ENCODE measurements around the gene ZNF93.
A peak's percentile ranks its signal among the peaks of the same experiment; 100 is the strongest.
"Not testable (repeated sequence)": the region's sequence is repeated elsewhere in the genome, so short reads cannot be mapped to it uniquely, and the experiment has no call there.

ZNF93 gene

GRCh38 chr19:19892055-19892941 is 8.4 kb upstream of the ZNF93 start:
- H3K4me3 ChIP-seq (ENCODE audit: low read length); H3K36me3 ChIP-seq (ENCODE audit: control insufficient read depth, insufficient read depth, low read length); H3K27me3 ChIP-seq (ENCODE audit: control insufficient read depth, insufficient read depth, low read length); H3K4me1 ChIP-seq (ENCODE audit: control insufficient read depth, insufficient read depth, low read length); H3K9ac ChIP-seq (ENCODE audit: low read length): not testable (repeated sequence)
- H3K9me3 ChIP-seq (ENCODE audit: control insufficient read depth, low read length), result peaks cover 14% of the 10 kb centered on the region

GRCh38 chr19:19900139-19900728 is 512 bp upstream of the ZNF93 start:
- no peaks in the 10 kb centered on the region for H3K9me3 ChIP-seq (ENCODE audit: control insufficient read depth, low read length)
- peak overlapping the region; percentile 85 for H3K9ac ChIP-seq (ENCODE audit: low read length)
- peak overlapping the region; percentile 95 for H3K4me3 ChIP-seq (ENCODE audit: low read length)
- no peaks in the 10 kb centered on the region for H3K36me3 ChIP-seq (ENCODE audit: control insufficient read depth, insufficient read depth, low read length)
- no peaks in the 10 kb centered on the region for H3K27me3 ChIP-seq (ENCODE audit: control insufficient read depth, insufficient read depth, low read length)
- H3K4me1 ChIP-seq (ENCODE audit: control insufficient read depth, insufficient read depth, low read length), result no peaks in the 10 kb centered on the region

DNA sequence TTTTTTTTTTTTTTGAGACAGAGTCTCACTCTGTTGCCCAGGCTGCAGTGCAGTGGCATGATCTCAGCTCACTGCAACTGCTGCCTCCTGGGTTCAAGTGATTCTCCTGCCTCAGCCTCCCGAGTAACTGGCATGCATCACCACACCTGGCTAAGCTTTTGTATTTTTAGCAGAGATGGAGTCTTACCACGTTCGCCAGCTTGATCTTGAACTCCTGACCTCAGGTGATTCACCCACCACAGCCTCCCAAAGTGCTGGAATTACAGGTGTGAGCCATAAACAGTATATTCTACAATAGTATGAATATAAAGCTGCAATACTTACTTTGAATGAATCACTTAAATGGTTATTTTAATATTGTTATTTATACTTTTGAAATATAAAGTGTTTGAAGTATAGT is 6.8 kb downstream of the ZNF93 start:
- not testable (repeated sequence) for H3K4me3 ChIP-seq (ENCODE audit: low read length); H3K9me3 ChIP-seq (ENCODE audit: control insufficient read depth, low read length); H3K36me3 ChIP-seq (ENCODE audit: control insufficient read depth, insufficient read depth, low read length); H3K4me1 ChIP-seq (ENCODE audit: control insufficient read depth, insufficient read depth, low read length); H3K9ac ChIP-seq (ENCODE audit: low read length); H3K27me3 ChIP-seq (ENCODE audit: control insufficient read depth, insufficient read depth, low read length)

- H3K27me3 ChIP-seq (ENCODE audit: control insufficient read depth, insufficient read depth, low read length), result no peaks in the 10 kb centered on the region
- H3K4me1 ChIP-seq (ENCODE audit: control insufficient read depth, insufficient read depth, low read length), result no peaks in the 10 kb centered on the region
- no peak overlapping the region for H3K9ac ChIP-seq (ENCODE audit: low read length)
- H3K4me3 ChIP-seq (ENCODE audit: low read length), result no peak overlapping the region
- no peaks in the 10 kb centered on the region for H3K36me3 ChIP-seq (ENCODE audit: control insufficient read depth, insufficient read depth, low read length)
- no peaks in the 10 kb centered on the region for H3K9me3 ChIP-seq (ENCODE audit: control insufficient read depth, low read length)
Measured at GRCh38 chr19:19909654-19910053, 8.9 kb downstream of the ZNF93 start.

DNA sequence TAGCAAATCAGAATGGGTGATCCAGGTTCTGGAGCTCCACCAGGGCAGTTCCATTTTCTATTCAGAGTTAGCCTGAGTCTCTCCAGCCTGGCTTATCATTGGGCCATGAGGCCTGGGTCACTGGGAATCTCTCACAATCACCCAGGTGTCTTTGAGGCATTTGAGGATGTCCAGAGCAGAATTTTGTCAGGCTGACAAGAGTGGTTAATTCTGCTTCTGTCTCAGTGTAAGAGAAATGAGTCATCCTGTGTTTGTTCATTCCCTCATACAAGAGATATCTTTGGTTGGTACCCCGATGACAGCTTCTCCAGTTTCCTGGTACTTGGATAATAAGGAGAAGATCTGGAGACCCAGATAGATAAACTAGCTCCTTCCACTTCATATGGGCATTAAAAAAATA is 10.4 kb downstream of the ZNF93 start:
- Histone ChIP-seq H3K4me1 (ENCODE audit: control insufficient read depth, insufficient read depth, low read length) (no peaks in the 10 kb centered on the region), H3K9ac (ENCODE audit: low read length) (no peak overlapping the region), H3K36me3 (ENCODE audit: control insufficient read depth, insufficient read depth, low read length) (no peaks in the 10 kb centered on the region), H3K9me3 (ENCODE audit: control insufficient read depth, low read length) (no peaks in the 10 kb centered on the region), H3K27me3 (ENCODE audit: control insufficient read depth, insufficient read depth, low read length) (no peaks in the 10 kb centered on the region), H3K4me3 (ENCODE audit: low read length) (no peak overlapping the region)

GRCh38 chr19:19914596-19914995 is 13.8 kb downstream of the ZNF93 start:
- H3K4me1 ChIP-seq (ENCODE audit: control insufficient read depth, insufficient read depth, low read length), result no peaks in the 10 kb centered on the region
- no peaks in the 10 kb centered on the region for H3K9me3 ChIP-seq (ENCODE audit: control insufficient read depth, low read length)
- H3K9ac ChIP-seq (ENCODE audit: low read length), result no peak overlapping the region
- H3K4me3 ChIP-seq (ENCODE audit: low read length), result no peak overlapping the region
- no peaks in the 10 kb centered on the region for H3K27me3 ChIP-seq (ENCODE audit: control insufficient read depth, insufficient read depth, low read length)
- no peaks in the 10 kb centered on the region for H3K36me3 ChIP-seq (ENCODE audit: control insufficient read depth, insufficient read depth, low read length)

DNA sequence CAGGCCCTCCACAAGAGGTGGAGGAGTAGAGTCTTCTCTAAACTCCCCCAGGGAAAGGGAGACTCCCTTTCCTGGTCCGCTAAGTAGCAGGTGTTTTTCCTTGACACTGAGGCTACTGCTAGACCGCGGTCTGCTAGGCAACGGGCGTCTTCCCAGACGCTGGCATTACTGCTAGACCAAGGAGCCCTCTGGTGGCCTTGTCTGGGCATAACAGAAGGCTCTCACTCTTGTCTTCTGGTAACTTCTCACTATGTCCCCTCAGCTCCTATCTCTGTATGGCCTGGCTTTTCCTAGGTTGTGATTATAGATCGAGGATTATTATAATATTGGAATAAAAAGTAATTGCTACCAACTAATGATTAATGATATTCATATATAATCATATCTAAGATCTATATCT is 29.7 kb downstream of the ZNF93 start:
- H3K36me3 ChIP-seq (ENCODE audit: control insufficient read depth, insufficient read depth, low read length); H3K9me3 ChIP-seq (ENCODE audit: control insufficient read depth, low read length); H3K9ac ChIP-seq (ENCODE audit: low read length); H3K4me3 ChIP-seq (ENCODE audit: low read length); H3K27me3 ChIP-seq (ENCODE audit: control insufficient read depth, insufficient read depth, low read length); H3K4me1 ChIP-seq (ENCODE audit: control insufficient read depth, insufficient read depth, low read length): not testable (repeated sequence)

GRCh38 chr19:19933432-19934314 is 32.9 kb downstream of the ZNF93 start:
- not testable (repeated sequence) for H3K36me3 ChIP-seq (ENCODE audit: control insufficient read depth, insufficient read depth, low read length); H3K9me3 ChIP-seq (ENCODE audit: control insufficient read depth, low read length); H3K9ac ChIP-seq (ENCODE audit: low read length); H3K4me1 ChIP-seq (ENCODE audit: control insufficient read depth, insufficient read depth, low read length); H3K4me3 ChIP-seq (ENCODE audit: low read length); H3K27me3 ChIP-seq (ENCODE audit: control insufficient read depth, insufficient read depth, low read length)

- H3K9ac ChIP-seq (ENCODE audit: low read length), result no peak overlapping the region
- no peaks in the 10 kb centered on the region for H3K36me3 ChIP-seq (ENCODE audit: control insufficient read depth, insufficient read depth, low read length)
- H3K27me3 ChIP-seq (ENCODE audit: control insufficient read depth, insufficient read depth, low read length), result no peaks in the 10 kb centered on the region
- peaks cover 5% of the 10 kb centered on the region for H3K9me3 ChIP-seq (ENCODE audit: control insufficient read depth, low read length)
- no peak overlapping the region for H3K4me3 ChIP-seq (ENCODE audit: low read length)
- H3K4me1 ChIP-seq (ENCODE audit: control insufficient read depth, insufficient read depth, low read length), result no peaks in the 10 kb centered on the region
Measured at GRCh38 chr19:19937403-19937802, 36.7 kb downstream of the ZNF93 start.

DNA sequence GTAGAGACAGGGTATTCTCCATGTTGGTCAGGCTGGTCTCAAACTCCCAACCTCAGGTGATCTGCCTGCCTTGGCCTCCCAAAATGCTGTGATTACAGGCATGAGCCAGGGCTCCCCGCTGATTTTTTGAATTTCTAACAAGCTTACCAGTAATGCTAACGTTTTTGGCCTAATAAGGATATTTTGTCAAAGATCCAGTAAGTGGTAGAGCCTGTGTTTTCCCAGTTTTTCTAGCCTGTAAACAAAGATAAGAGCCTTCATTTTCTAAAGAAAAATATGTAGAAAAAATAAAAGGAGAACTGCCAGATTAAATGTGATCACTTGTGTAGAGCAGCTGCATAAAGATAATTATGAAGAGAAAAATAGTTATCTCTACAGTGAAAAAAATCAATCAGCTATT is 37.7 kb downstream of the ZNF93 start:
- H3K4me1 ChIP-seq (ENCODE audit: control insufficient read depth, insufficient read depth, low read length), result no peaks in the 10 kb centered on the region
- H3K9me3 ChIP-seq (ENCODE audit: control insufficient read depth, low read length), result peaks cover 5% of the 10 kb centered on the region
- H3K27me3 ChIP-seq (ENCODE audit: control insufficient read depth, insufficient read depth, low read length), result no peaks in the 10 kb centered on the region
- no peak overlapping the region for H3K9ac ChIP-seq (ENCODE audit: low read length)
- H3K36me3 ChIP-seq (ENCODE audit: control insufficient read depth, insufficient read depth, low read length), result no peaks in the 10 kb centered on the region
- no peak overlapping the region for H3K4me3 ChIP-seq (ENCODE audit: low read length)

DNA sequence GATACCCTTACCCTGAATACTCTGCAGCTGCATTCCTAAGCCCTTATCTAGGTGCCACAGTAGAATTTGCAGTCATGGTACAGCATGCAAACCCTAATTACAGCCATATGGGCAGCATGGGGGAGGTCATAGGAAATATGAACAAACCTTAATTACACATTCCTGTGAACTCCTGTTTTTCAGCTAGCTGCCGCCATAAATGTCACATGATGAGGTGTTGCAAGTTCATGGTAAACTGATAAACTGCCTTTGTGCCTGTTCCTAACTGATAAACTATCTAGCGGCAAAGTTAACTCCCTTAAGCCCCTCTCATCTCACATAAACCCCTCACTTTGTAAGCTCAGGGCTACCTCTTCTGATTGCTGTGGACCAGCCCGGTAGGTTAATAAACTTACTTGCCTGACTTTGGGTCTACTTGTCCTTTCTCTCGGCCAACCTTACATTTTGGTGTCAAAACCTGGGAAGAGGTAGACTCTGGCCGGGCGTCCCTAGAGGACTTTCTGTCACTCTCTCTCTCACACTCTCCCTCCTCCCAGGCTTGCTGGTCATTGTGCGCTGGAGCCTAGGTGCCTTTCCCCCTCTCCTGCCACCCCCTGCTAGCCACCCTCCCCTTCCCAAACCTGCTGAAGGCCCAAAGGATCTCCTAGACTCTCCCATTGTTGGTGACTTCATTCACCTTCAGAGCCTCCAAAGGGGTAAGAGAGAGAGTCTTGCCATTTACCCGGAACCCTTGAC is 43.3 kb downstream of the ZNF93 start:
- Histone ChIP-seq H3K27me3 (ENCODE audit: control insufficient read depth, insufficient read depth, low read length) (peaks cover 3% of the 10 kb centered on the region), H3K9me3 (ENCODE audit: control insufficient read depth, low read length) (no peaks in the 10 kb centered on the region), H3K9ac (ENCODE audit: low read length) (no peak overlapping the region), H3K36me3 (ENCODE audit: control insufficient read depth, insufficient read depth, low read length) (no peaks in the 10 kb centered on the region), H3K4me1 (ENCODE audit: control insufficient read depth, insufficient read depth, low read length) (no peaks in the 10 kb centered on the region), H3K4me3 (ENCODE audit: low read length) (no peak overlapping the region)

DNA sequence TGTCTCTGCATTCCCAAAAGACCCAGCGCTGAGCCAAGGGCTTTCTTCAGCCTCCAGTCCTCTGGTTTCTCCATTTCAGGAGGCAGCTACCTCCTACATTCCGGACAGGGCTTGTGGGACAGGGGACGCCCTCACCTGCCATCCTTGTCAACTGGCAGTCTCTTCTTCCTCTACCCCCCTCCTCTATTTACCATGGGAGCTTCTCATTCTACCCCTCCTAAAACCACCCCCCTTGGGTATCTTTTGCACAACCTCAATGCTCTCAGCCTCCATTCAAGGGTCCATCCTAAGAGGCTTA is 43.8 kb downstream of the ZNF93 start:
- Histone ChIP-seq H3K9ac (ENCODE audit: low read length) (no peak overlapping the region), H3K27me3 (ENCODE audit: control insufficient read depth, insufficient read depth, low read length) (peaks cover 3% of the 10 kb centered on the region), H3K4me1 (ENCODE audit: control insufficient read depth, insufficient read depth, low read length) (no peaks in the 10 kb centered on the region), H3K9me3 (ENCODE audit: control insufficient read depth, low read length) (no peaks in the 10 kb centered on the region), H3K36me3 (ENCODE audit: control insufficient read depth, insufficient read depth, low read length) (no peaks in the 10 kb centered on the region), H3K4me3 (ENCODE audit: low read length) (no peak overlapping the region)
